ENCODE measurements around the gene MYT1. TPM values are rescaled to one million over a fixed set of nuclear protein-coding genes. Genes with fewer than 3 reads are reported as not detected.

Gene MYT1
- total RNA-seq, 1 experiment from 2014 or later, result 4.1 TPM

DNA sequence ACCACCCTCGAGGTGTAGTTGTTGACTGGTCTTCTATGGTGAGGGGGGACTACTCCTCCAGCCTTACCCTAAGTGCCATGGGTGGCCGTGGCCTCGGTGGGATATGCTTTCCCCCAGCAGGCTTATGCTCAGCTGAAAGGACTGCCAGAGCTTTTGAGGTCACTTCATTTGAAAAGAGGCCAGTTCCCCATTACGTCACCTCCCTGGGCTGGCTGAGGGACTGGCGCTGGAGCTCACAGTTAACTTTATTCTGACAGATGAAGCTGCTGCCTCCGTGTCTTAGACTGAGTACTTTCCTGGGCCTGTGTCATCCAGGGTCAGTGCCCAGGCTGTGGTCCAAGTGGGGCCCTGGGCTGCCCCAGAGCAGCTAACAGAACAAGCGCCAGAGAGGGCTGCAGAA lies 48.5 kb downstream of the MYT1 start:
- H4K20me1 ChIP-seq (ENCODE audit: insufficient read depth, low read depth, low read length), result no peaks in the 10 kb centered on the region
- H3K27ac ChIP-seq (ENCODE audit: low read length), result no peak overlapping the region
- H3K4me2 ChIP-seq (ENCODE audit: low read depth, low read length, poor library complexity, severe bottlenecking), result no peak overlapping the region
- H3K36me3 ChIP-seq (ENCODE audit: insufficient read depth, low read length), result no peaks in the 10 kb centered on the region
- no peaks in the 10 kb centered on the region for H3K9me2 ChIP-seq (replicated peaks; ENCODE audit: insufficient read depth, low read length)
- no peaks in the 10 kb centered on the region for H3K27me3 ChIP-seq (ENCODE audit: low read length)
- no peaks in the 10 kb centered on the region for H3K79me2 ChIP-seq (ENCODE audit: low read length)
- no peak for DNase-seq
- H3K9ac ChIP-seq (ENCODE audit: low read length), result no peak overlapping the region
- peaks cover 11% of the 10 kb centered on the region for H3K4me1 ChIP-seq (ENCODE audit: low read length)
- H2AFZ ChIP-seq (ENCODE audit: low read length), result no peak overlapping the region
- no peaks in the 10 kb centered on the region for H3K9me3 ChIP-seq (ENCODE audit: low read length)
- H3K4me3 ChIP-seq (ENCODE audit: low read length), result no peak overlapping the region

DNA sequence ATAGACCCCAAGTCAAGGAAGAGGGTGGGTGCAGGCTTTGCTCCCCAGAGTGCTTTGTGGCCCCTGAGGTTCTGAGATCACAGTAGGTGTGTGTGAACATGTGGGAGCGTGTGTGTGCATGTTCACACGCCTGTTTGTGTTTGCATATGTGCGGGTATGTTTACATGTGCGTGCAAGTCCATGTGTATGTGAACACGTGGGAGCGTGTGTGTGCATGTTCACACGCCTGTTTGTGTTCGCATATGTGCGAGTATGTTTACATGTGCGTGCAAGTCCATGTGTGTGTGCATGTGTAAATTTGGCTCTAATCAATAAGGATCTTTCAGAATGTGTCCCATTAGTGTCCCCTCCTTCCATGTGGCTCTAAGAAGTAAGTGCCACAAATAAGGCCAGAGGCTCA lies 49.9 kb downstream of the MYT1 start:
- Histone ChIP-seq H3K79me2 (ENCODE audit: low read length) (no peaks in the 10 kb centered on the region), H3K4me2 (ENCODE audit: low read depth, low read length, poor library complexity, severe bottlenecking) (no peak overlapping the region), H4K20me1 (ENCODE audit: insufficient read depth, low read depth, low read length) (no peaks in the 10 kb centered on the region), H3K4me3 (ENCODE audit: low read length) (no peak overlapping the region), H3K27me3 (ENCODE audit: low read length) (no peaks in the 10 kb centered on the region), H3K9me3 (ENCODE audit: low read length) (no peaks in the 10 kb centered on the region), H3K9me2 (replicated peaks; ENCODE audit: insufficient read depth, low read length) (no peaks in the 10 kb centered on the region), H3K36me3 (ENCODE audit: insufficient read depth, low read length) (no peaks in the 10 kb centered on the region), H3K4me1 (ENCODE audit: low read length) (peaks cover 3% of the 10 kb centered on the region; the same call in 1 of the 2 replicates), H3K27ac (ENCODE audit: low read length) (no peak overlapping the region), H3K9ac (ENCODE audit: low read length) (no peak overlapping the region), H2AFZ (ENCODE audit: low read length) (no peak overlapping the region)
- DNase-seq, result no peak

DNA sequence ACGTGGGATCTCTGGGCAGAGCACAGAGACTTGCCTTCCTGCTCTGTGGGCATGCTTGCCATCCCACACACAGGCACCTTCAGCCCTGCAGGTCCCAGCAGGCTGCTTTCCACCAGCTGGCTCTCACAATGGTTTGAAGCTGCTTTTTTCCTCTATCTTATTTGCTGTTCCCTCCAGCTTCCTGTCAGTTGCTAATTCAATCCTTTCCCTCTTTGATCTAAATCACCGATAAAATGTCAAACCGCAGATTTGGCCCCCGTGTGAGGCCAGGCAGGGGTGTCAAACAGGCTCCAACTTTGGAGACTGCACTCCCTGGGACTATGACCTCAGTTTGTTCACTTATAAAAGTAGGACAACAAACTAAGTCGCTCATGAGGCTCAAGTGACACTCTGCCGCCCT lies 50.7 kb downstream of the MYT1 start:
- no peak for DNase-seq
- H3K9me2 ChIP-seq (replicated peaks; ENCODE audit: insufficient read depth, low read length), result no peaks in the 10 kb centered on the region
- no peak overlapping the region for H3K4me3 ChIP-seq (ENCODE audit: low read length)
- no peak overlapping the region for H2AFZ ChIP-seq (ENCODE audit: low read length)
- H3K9me3 ChIP-seq (ENCODE audit: low read length), result no peaks in the 10 kb centered on the region
- H3K36me3 ChIP-seq (ENCODE audit: insufficient read depth, low read length), result no peaks in the 10 kb centered on the region
- no peaks in the 10 kb centered on the region for H3K27me3 ChIP-seq (ENCODE audit: low read length)
- H4K20me1 ChIP-seq (ENCODE audit: insufficient read depth, low read depth, low read length), result no peaks in the 10 kb centered on the region
- H3K4me2 ChIP-seq (ENCODE audit: low read depth, low read length, poor library complexity, severe bottlenecking), result no peak overlapping the region
- no peak overlapping the region for H3K9ac ChIP-seq (ENCODE audit: low read length)
- no peaks in the 10 kb centered on the region for H3K79me2 ChIP-seq (ENCODE audit: low read length)
- H3K4me1 ChIP-seq (ENCODE audit: low read length), result no peaks in the 10 kb centered on the region
- no peak overlapping the region for H3K27ac ChIP-seq (ENCODE audit: low read length)

DNA sequence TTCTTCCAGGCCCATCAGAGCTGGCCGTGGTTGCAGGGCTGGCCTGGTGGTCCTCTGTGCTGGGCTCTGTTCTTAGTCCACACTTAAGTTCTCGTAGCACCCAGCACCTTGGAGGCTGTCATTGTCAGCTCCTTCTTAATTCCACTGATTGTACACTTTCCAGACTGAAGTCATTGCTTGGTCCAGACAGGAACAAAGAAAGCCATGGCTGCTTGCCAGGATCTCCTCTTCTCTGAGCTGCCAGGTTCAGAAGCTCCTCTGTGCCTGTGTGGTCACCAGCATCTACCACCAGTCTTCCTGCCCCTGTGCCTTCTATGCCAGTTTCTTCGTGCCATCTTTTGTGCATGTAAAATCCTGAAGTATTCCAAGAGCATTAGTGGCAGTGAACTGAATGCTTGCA lies 51.8 kb downstream of the MYT1 start:
- no peaks in the 10 kb centered on the region for H4K20me1 ChIP-seq (ENCODE audit: insufficient read depth, low read depth, low read length)
- H3K79me2 ChIP-seq (ENCODE audit: low read length), result no peaks in the 10 kb centered on the region
- H3K9me2 ChIP-seq (replicated peaks; ENCODE audit: insufficient read depth, low read length), result no peaks in the 10 kb centered on the region
- H3K27ac ChIP-seq (ENCODE audit: low read length), result no peak overlapping the region
- H3K27me3 ChIP-seq (ENCODE audit: low read length), result no peaks in the 10 kb centered on the region
- no peaks in the 10 kb centered on the region for H3K36me3 ChIP-seq (ENCODE audit: insufficient read depth, low read length)
- no peak overlapping the region for H2AFZ ChIP-seq (ENCODE audit: low read length)
- no peak for DNase-seq
- H3K9me3 ChIP-seq (ENCODE audit: low read length), result no peaks in the 10 kb centered on the region
- no peak overlapping the region for H3K4me2 ChIP-seq (ENCODE audit: low read depth, low read length, poor library complexity, severe bottlenecking)
- H3K4me1 ChIP-seq (ENCODE audit: low read length), result no peaks in the 10 kb centered on the region
- no peak overlapping the region for H3K4me3 ChIP-seq (ENCODE audit: low read length)
- H3K9ac ChIP-seq (ENCODE audit: low read length), result no peak overlapping the region

DNA sequence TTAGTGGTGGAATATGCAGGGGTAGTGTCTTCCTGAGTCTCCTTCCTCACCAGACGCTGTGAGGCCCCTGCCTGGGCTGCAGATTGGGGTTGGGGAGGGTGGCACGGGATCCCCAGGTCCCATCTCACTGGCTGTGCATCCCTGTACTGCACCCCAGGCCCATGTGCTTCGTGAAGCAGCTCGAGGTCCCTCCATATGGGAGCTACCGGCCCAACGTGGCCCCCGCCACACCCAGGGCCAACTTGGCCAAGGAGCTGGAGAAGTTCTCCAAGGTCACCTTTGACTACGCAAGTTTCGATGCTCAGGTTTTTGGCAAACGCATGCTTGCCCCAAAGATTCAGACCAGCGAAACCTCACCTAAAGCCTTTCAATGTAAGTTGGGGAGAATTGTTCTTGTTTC lies 52.7 kb downstream of the MYT1 start:
- H2AFZ ChIP-seq (ENCODE audit: low read length), result no peak overlapping the region
- H3K4me1 ChIP-seq (ENCODE audit: low read length), result no peaks in the 10 kb centered on the region
- no peak overlapping the region for H3K27ac ChIP-seq (ENCODE audit: low read length)
- H3K27me3 ChIP-seq (ENCODE audit: low read length), result no peaks in the 10 kb centered on the region
- no peak overlapping the region for H3K4me3 ChIP-seq (ENCODE audit: low read length)
- H3K79me2 ChIP-seq (ENCODE audit: low read length), result no peaks in the 10 kb centered on the region
- no peak overlapping the region for H3K9ac ChIP-seq (ENCODE audit: low read length)
- no peaks in the 10 kb centered on the region for H3K9me3 ChIP-seq (ENCODE audit: low read length)
- no peak for DNase-seq
- H3K9me2 ChIP-seq (replicated peaks; ENCODE audit: insufficient read depth, low read length), result no peaks in the 10 kb centered on the region
- H3K4me2 ChIP-seq (ENCODE audit: low read depth, low read length, poor library complexity, severe bottlenecking), result no peak overlapping the region
- no peaks in the 10 kb centered on the region for H4K20me1 ChIP-seq (ENCODE audit: insufficient read depth, low read depth, low read length)
- no peaks in the 10 kb centered on the region for H3K36me3 ChIP-seq (ENCODE audit: insufficient read depth, low read length)

DNA sequence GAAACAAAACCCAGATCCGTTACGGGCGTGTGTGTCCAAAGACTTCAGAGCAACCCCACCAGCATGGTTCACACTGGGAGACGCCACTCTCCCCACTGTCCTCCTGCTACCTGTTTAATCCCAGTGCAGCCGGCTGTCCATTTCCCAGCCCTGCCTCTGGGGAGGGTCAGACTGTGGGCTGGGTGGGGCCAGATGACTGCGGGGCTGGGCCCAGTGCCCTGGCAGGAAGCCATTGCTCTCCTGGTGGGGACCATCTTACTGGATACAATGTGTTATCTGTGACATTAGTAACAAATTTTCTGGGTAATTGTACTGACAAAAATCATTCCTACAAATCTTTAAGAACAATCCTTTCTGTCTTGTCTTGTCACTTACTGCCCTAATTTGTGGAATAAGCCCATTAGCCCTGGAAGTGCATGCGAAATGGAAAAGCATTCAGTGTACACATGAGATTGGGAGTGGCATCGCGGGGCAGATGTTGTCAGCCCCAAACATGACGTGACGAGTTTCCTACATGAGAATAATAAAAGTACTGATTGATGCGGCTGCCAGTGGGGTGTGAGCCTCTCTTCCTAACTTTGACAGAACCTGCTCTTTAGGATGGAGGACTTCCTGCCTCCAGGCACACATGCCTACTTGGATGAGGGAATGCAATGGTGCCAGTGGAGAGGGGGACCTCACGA lies 53.4 kb downstream of the MYT1 start:
- no peak overlapping the region for H2AFZ ChIP-seq (ENCODE audit: low read length)
- no peaks in the 10 kb centered on the region for H3K79me2 ChIP-seq (ENCODE audit: low read length)
- no peaks in the 10 kb centered on the region for H3K9me2 ChIP-seq (replicated peaks; ENCODE audit: insufficient read depth, low read length)
- H3K4me2 ChIP-seq (ENCODE audit: low read depth, low read length, poor library complexity, severe bottlenecking), result no peak overlapping the region
- H3K27ac ChIP-seq (ENCODE audit: low read length), result no peak overlapping the region
- no peaks in the 10 kb centered on the region for H3K36me3 ChIP-seq (ENCODE audit: insufficient read depth, low read length)
- no peak for DNase-seq
- H4K20me1 ChIP-seq (ENCODE audit: insufficient read depth, low read depth, low read length), result no peaks in the 10 kb centered on the region
- no peak overlapping the region for H3K4me3 ChIP-seq (ENCODE audit: low read length)
- no peaks in the 10 kb centered on the region for H3K4me1 ChIP-seq (ENCODE audit: low read length)
- no peaks in the 10 kb centered on the region for H3K27me3 ChIP-seq (ENCODE audit: low read length)
- H3K9ac ChIP-seq (ENCODE audit: low read length), result no peak overlapping the region
- no peaks in the 10 kb centered on the region for H3K9me3 ChIP-seq (ENCODE audit: low read length)

DNA sequence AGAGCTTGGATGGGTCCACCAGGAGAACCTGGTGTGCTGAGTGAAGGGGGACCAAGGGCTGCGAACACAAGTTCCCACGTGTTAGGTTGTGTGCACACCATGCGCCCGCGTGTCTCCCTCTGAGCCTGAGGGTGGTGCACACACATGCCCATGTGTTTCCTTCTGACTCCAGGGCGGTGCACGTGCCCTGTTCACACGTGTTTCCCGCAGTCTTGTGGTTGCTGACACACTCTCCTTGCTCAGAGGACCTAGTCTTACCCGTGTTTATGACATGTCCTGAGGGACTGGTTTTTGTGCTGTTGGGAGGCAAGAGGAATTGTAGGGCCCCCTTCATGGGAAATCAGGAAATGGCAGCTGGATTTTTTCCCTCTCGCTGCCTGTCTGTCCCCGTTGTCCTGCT lies 55.0 kb downstream of the MYT1 start:
- no peaks in the 10 kb centered on the region for H4K20me1 ChIP-seq (ENCODE audit: insufficient read depth, low read depth, low read length)
- H3K27me3 ChIP-seq (ENCODE audit: low read length), result no peaks in the 10 kb centered on the region
- H3K4me1 ChIP-seq (ENCODE audit: low read length), result no peaks in the 10 kb centered on the region
- no peak for DNase-seq
- H3K36me3 ChIP-seq (ENCODE audit: insufficient read depth, low read length), result no peaks in the 10 kb centered on the region
- H3K9me3 ChIP-seq (ENCODE audit: low read length), result no peaks in the 10 kb centered on the region
- H3K4me3 ChIP-seq (ENCODE audit: low read length), result no peak overlapping the region
- no peaks in the 10 kb centered on the region for H3K79me2 ChIP-seq (ENCODE audit: low read length)
- no peak overlapping the region for H3K4me2 ChIP-seq (ENCODE audit: low read depth, low read length, poor library complexity, severe bottlenecking)
- H3K27ac ChIP-seq (ENCODE audit: low read length), result no peak overlapping the region
- no peaks in the 10 kb centered on the region for H3K9me2 ChIP-seq (replicated peaks; ENCODE audit: insufficient read depth, low read length)
- no peak overlapping the region for H3K9ac ChIP-seq (ENCODE audit: low read length)
- H2AFZ ChIP-seq (ENCODE audit: low read length), result no peak overlapping the region

DNA sequence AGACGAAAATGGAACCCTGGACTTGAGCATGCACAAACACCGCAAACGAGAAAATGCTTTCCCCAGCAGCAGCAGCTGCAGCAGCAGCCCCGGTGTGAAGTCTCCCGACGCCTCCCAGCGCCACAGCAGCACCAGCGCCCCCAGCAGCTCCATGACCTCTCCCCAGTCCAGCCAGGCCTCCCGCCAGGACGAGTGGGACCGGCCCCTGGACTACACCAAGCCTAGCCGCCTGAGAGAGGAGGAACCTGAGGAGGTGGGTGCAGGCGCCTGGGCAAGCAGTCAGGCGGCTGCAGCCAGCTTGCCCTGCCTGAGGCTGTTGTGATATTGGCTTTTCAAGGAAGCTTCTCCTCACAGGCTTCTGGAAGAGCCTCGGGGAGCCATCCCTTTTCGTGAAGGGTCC lies 55.5 kb downstream of the MYT1 start:
- no peak overlapping the region for H3K9ac ChIP-seq (ENCODE audit: low read length)
- DNase-seq, result no peak
- no peak overlapping the region for H2AFZ ChIP-seq (ENCODE audit: low read length)
- H3K4me3 ChIP-seq (ENCODE audit: low read length), result no peak overlapping the region
- no peaks in the 10 kb centered on the region for H3K36me3 ChIP-seq (ENCODE audit: insufficient read depth, low read length)
- no peaks in the 10 kb centered on the region for H3K79me2 ChIP-seq (ENCODE audit: low read length)
- H3K4me1 ChIP-seq (ENCODE audit: low read length), result no peaks in the 10 kb centered on the region
- H3K27ac ChIP-seq (ENCODE audit: low read length), result no peak overlapping the region
- H3K9me3 ChIP-seq (ENCODE audit: low read length), result no peaks in the 10 kb centered on the region
- H4K20me1 ChIP-seq (ENCODE audit: insufficient read depth, low read depth, low read length), result no peaks in the 10 kb centered on the region
- H3K4me2 ChIP-seq (ENCODE audit: low read depth, low read length, poor library complexity, severe bottlenecking), result no peak overlapping the region
- no peaks in the 10 kb centered on the region for H3K27me3 ChIP-seq (ENCODE audit: low read length)
- no peaks in the 10 kb centered on the region for H3K9me2 ChIP-seq (replicated peaks; ENCODE audit: insufficient read depth, low read length)

DNA sequence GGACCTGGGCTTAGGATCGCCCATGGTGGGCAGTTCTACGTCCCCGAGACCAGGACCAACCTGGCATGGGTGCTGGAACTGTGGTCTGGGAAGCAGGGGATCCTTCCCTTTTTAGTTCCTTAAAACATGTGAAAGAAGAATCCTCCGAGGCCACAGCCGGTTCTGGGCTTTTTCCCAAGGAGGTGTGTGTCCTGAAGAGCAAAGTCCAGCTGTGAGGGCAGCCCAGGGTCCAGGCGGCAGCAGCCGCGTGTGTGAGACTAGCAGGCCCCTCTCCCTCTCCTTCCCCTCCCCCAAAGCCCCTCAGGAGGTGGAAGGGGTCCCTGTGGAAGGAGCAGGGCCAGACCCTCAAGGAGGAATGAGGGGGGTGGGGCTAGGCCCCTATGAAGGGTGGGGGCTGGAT lies 56.2 kb downstream of the MYT1 start:
- Histone ChIP-seq H3K9me3 (ENCODE audit: low read length) (no peaks in the 10 kb centered on the region), H3K4me1 (ENCODE audit: low read length) (no peaks in the 10 kb centered on the region), H3K36me3 (ENCODE audit: insufficient read depth, low read length) (no peaks in the 10 kb centered on the region), H3K27ac (ENCODE audit: low read length) (no peak overlapping the region), H3K79me2 (ENCODE audit: low read length) (no peaks in the 10 kb centered on the region), H2AFZ (ENCODE audit: low read length) (no peak overlapping the region), H3K4me3 (ENCODE audit: low read length) (no peak overlapping the region), H3K4me2 (ENCODE audit: low read depth, low read length, poor library complexity, severe bottlenecking) (no peak overlapping the region), H3K27me3 (ENCODE audit: low read length) (no peaks in the 10 kb centered on the region), H4K20me1 (ENCODE audit: insufficient read depth, low read depth, low read length) (no peaks in the 10 kb centered on the region), H3K9me2 (replicated peaks; ENCODE audit: insufficient read depth, low read length) (no peaks in the 10 kb centered on the region), H3K9ac (ENCODE audit: low read length) (no peak overlapping the region)
- DNase-seq, result no peak
